Stimulated activated CD8-positive, alpha-beta memory T cell treated with anti-CD3 and anti-CD28 coated beads, Interleukin-12 subunit alpha, Interleukin-12 subunit beta, amount 100 ng/mL, for 24 hours (primary cell): ENCODE data around the gene KCNK16.

Experiments used
- DNase-seq: peaks from one replicate; pipeline ENCODE4 v3.0.0-alpha.2; 2020; ENCODE audit errors: extremely low read depth

Gene KCNK16

DNA sequence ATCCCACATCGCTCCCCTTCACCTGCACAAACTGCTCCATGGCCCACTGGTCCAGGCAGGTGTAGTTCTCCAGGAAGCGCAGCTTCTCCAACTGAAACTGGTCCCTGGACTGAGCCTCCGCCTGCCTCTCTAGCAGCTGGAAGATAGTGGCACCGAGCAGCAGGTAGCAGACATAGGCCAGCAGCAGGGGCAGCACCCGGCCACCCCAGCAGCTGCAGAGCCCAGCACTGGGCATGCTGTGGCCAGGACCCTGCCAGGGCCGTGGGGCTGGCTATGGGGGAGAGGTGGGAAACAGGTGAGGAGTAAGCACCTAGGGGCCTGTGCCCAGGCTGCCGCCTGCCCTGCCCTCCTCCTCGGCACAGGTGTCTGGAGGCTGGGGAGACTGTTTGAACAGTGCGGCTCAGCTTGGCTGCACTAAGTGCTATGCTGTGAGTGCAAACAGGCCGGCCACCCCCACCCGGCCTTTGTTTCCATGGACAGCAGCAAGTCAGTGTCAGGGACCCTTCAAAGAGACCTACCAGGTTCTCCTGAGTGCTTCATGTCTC is at the start of gene KCNK16:
Gene KCNK16, minus strand, starts transcription at position 397 of the 545 bp plus-strand sequence. Its CDS starts 162 bp downstream, at position 235.
- DNase-seq = no peak

DNA sequence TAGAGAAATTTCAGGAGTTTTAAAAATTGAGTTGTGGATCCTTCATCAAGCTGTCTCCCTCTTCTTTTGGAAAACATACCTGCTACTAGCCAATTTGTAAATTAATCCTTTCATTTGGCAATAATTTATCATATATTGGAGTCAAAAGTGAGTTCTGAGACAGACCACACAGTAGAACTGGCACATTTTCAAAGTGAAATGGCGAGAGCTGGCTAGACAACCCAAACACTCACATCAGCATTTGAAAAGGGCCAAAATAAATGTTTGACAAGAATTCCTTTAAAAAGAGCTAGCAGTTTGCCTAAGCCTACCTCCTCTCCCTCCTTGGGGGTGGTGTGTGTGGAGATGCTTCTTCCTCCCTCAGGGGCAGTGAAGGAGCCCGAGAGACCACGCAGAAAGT is 47.9 kb upstream of the KCNK16 start:
- DNase-seq = no peak

DNA sequence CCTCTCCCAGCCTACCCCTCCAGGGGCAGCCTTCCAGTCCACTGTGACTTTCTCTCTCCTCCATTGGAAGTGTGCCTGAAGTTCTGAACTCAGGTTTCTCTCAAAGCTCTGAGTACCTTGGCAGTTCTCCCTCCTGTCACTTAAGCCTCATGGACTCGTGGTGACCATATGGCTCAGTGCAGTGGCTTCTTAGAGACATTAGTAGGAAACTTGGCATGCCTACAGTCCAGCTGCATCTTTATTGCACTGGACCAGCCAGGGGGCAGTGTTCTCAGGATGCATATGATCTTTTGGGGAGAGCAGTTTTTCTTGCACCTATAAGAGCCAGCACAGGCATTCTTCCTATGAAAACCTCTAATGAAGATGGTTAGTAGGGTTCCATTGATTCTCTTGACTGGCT is 47.5 kb upstream of the KCNK16 start:
- no peak for DNase-seq

DNA sequence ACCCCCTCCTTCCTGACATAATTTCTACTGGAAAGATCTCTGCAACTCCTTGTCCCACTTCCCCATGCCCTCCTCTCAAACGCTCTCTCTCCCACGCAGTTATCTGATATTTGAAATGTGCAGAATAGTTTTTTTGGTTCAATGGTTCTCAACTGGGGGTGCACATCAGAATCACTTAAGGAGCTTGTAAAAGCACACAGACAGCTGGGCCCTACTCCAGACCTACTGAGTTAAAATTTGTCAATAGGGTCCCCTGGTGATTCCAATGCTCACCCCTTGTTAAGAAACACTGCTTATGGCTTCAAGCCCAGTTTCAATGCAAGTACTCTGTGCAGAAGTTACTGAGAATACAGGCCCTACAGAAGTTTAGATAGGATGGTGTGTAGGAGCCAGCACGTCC is 45.2 kb upstream of the KCNK16 start:
- DNase-seq = no peak

DNA sequence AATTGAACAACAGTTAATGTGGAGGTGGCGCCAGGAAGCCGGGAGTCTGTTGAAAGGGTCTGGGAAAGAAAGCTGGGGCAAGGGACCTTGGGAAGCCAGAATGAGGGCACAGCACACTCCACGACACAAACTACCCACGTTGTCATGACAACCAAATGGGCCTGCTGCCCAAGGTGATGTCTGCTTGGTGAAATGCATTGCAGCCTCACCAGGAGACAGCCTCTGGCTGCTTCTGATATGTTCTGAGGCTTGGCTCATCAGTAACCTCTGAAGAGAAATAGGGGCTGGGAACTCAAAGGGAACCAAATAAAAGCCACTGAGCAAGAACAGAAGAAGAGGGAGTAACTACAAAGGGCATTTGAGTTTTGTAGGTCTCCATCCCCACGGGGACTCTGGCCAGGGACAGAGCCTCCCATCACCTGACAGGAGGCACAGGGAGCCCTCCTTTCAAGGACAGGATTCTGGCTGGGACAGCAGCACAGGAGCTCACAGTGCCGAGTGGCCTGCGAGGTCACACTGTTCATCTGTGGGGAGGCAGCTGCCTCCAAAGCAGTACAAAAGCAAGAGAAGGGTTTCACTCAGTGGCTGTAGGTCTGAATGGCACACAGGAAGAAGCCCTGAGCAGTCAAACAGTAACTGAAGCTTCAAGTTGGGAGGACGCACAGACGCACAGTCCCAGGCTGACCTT is 44.6 kb upstream of the KCNK16 start:
- DNase-seq = no peak

DNA sequence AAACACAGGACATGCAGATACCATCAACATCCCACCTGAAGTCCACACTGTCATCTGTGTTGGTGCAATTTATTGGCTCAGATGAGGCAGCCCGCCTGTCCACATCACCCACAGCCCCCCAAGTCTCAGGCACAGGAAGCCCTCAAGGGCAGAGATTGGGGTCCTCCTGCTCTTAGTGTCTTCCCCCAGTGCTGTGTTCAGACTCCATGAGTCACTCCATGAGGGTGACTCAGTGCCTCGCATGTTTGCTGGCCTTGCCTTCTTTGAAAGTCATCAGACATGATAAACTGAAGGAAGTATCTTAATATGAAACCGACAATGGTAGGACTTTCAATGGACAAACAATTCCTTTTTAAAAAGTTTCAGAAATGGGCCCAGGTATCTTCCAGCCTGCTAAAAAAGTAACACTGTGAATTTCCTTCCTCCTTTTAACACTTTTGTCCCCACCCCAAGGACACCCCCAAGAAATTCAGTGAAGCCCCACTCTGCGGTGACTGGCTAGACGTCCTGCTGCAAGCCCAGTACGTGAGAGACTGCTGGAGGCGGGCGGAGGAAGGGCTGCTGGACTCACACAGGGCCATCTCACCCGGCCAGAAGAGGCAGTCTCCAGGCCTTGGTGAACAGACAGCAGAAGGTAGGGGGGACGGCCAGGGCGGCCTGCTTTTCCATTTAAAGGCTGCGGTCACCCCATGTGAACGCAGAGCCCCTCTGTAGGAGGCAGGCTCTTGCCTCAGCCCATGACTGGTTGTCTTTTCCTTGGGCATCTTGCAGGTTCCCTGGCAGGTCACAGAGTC is 43.0 kb upstream of the KCNK16 start:
- no peak for DNase-seq

DNA sequence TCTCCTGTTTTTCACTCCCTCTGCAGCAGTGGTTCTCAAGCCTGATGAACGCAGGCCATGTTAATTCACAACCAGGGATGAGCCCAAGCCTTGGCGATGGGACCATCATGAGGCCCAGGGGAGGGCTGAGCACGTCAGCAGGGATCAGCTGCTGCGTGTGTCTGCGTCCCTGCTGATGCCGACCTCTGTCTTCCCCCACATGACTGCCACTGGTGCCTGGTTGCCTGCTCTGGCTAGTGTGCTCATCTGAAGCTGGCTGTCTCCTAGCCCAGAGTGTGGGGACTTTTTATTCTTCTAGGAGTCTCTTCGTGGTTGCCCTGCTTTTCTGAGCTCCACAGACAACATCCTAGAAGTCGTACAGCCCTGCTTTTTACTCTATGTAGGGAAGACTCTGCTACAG is 40.8 kb upstream of the KCNK16 start:
- DNase-seq = no peak

DNA sequence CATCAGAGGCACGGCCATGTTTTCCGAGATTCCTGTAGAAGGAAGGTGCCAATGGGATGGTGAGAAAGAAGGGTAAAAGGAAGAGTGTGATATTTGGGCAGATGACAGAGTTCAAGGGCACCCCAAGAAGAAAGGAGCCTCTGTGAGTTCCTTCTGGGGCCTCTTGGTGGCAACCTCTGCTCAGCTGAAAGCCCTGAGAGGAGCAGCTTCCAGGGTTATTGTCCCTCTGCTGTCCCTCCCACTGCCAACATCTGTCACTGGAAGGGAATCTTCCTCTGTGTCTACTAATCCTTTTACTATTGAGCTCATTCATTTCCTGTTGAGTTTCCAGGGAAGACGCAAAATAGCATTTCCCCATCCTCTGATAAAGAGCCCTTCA is 40.0 kb upstream of the KCNK16 start:
- DNase-seq = no peak

DNA sequence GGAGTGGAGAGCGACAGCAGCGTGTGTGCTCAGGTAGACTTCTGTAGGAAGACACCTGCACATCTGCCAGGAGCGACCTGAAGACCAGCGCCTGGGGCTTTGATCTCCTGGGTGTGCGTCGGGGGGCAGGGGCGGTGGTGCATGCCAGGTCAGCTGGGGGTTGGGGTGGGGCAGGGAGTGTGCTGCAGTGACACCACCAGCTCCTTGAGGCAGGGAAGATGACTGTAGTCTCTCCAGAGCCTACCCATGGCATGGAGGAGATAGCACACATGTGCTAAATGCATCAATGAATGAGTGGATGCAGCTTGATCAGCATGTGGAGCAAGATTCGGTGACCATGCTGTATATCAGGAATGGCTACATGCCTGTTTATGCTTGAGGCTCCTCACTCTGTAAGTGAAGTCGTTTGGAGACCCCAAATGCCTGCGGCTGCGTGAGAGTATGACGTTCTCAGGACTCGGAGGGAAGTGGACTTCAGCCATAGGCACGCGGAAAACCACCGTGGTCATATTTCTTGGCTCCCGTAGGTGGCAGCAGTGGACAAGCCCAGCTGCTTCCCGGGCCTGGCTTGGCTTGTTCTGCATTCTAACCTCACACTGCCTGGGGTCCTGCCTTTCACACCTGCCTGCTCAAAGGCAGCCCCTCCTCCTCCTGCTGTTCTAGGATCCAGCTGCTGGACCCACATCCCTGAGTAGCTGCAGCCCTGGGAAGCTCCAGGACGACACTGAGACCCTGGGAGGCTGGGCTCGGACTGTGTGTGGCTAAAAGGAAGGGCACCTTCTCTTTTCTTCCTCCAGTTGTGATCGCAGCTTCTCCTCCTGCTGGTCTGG is 39.4 kb upstream of the KCNK16 start:
- no peak for DNase-seq

DNA sequence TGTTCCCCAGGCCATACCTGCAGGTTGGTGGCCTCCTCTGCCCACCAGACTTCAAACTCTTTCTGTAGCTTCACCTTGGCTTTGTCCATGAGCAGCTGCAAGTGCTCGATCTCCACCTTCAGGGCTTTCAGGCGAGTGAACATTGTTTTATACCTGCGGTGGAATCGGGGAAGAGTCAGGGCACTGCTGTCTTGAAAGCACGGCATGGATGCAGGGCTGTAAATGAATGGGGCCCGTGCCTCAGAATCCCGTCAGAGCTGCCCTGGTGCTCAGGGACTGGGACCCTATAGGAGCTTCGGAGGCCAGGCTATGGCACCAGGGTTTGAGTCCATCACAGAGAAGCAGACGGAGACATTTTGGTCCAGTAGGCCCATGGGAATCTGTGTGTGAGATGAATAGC is 37.9 kb upstream of the KCNK16 start:
- DNase-seq = no peak

DNA sequence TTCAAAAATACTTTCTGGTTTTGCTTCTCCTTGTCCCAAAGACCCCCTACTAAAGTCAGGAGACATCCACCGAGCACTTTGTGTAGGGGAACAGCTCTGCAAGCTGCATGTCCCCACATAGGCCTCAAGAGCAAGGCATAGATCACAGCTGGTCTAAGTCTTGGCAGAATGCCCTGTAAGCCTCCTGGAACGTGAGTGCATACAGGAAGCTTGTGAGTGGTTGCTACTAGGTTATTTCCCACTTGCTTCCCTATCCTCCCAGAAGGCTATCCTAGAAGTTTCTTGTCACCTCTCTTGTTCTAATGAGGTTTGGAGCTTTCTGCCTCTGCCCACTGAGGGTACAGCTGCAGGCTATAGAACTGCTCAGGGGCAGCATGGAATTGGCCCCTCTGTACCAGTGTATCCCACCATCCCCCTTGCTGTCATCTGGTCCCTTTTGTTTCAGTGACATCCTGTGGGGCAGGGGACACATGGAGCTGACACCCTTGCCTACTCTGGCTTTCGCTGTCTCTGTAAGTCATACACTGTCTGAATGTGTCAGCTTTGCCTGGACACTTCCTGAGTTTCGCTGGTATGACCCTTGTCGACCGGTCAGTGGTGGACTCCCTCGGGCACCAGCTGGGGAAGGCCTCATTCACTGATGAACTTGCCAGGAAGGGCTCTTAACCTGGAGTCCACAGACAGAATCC is 35.6 kb upstream of the KCNK16 start:
- no peak for DNase-seq

DNA sequence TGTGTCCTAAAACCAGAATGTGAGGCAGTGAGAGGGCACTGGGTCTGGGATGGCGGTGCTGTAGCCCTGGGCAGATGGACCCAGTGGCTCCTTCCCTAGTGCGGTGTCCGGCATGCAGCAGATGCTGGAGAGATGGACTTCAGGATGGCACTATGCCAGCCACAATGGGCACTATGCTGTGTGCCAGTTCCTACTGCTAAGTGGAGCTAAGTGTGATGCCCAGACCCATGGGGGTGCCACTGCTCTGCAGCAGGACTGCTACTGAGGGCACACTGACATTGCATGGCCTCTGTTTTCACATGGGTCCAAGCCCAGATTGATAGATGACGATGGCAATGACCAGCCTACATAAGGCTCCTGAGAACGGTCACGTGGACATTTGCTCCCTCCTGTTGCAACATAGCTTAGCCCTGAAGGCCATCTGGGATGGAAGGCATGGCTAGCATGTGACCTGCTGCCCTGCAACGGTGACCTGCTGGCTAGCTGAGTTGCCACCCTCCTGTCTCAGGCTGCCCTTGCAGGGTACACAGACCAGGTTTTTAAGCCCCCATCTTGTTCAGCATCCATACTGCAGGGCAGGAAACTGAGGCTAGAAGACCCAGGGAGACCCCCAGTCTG is 31.3 kb upstream of the KCNK16 start:
- no peak for DNase-seq

DNA sequence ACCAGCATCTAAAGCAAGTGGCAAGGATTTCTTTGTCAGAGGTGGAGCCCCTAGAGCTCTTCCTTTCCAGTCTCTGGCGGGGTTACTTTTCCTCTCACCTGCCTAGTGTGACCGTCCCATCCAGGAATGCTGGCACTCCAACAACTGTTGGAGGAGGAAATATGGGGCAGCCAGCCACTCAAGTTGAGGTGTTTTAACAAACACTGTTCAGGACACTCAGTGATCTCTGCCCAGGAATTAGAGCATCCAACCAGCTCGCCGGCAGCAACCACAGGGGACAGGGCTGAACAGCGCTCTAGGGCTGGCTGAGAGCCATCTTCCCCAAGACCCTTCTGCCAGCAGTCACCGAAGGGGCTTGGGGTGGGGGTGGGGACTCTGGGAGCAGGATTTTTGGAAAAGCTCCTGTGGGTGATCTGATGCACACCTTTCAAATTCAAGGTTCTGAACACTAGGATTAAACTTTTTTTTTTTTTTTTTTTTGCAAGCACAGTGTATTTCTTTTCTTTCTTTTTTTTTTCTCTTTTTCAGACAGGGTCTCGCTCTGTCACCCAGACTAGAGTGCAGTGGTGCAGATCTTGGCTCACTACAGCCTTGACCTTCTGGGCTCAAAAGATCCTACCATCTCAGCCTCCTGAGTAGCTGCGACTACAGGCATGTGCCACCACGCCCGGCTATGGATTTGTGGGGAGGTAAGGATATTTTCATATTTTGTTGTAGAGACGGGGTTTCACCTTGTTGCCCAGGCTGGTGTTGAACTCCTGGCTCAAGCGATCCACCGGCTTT is 28.4 kb upstream of the KCNK16 start:
- DNase-seq = no peak

DNA sequence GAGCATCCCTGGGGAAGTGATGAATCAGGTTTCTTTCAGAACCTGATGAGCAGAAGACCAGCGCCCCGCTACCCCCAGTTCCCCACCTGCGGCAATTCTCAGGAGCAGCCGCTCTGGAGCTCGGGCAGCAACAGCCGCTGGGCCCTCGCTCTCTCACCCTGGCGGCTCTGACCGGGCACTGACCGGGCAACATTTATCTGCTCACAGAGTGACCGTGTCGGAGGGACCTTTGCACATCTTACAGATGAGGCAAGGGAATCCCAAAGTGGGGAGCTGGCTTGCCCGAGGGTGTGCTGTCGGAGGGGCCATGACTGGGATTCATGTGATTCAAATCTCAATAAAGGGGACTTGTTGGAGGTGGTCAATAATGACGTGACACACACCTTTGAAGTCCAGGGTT is 26.2 kb upstream of the KCNK16 start:
- no peak for DNase-seq

DNA sequence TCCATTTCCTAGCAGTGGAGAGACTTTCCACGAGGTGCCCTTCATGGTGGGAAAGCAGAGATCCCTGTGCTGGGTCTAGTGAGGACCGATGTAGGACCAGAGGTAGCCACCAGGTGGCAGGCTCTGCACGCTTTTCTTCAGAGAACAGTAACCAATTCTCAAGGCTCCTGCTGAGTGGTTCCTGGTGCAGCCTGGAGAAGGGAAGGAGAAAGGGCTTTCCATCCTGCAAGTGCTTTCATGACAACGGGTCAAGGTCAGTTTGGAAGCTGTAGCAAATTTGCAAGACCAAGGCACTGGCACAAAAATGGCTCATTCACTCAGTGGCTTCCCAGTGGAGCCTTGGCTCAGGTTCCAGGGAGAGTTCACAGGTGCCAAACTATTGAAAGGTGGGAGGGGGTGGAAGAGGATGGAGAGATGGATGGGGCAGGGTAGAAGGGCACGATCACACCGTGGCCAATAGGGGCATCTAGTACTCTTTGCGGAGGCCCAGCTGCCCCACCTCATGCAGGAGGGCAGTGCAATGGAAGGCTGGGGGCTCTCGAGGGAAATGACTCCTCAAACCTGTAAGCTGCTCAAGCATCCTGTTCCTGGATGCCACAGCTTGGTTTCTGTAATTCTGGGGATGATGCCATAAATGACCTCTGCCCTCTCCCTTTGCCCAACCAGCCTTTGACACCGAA is 25.5 kb upstream of the KCNK16 start:
- DNase-seq = no peak

DNA sequence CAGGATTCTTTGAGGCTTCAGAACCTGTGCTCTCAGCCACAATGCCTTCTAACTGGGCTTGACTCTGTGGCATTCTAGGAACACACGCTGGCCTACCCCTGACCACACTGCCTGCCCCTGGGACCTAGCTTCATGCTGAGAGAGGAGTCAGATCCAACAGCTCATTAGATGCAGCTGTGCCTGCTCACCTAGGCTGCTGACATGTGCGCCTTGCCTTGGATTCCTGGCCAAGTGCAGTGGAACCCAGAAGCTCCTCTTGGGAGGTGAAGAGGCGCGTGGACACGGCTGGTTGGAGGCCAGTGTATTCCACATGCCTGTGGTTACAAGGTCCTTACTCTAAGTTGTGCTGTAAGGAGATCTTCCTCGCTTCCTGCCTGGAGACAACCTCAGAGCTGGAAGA is 24.7 kb upstream of the KCNK16 start:
- DNase-seq = no peak

DNA sequence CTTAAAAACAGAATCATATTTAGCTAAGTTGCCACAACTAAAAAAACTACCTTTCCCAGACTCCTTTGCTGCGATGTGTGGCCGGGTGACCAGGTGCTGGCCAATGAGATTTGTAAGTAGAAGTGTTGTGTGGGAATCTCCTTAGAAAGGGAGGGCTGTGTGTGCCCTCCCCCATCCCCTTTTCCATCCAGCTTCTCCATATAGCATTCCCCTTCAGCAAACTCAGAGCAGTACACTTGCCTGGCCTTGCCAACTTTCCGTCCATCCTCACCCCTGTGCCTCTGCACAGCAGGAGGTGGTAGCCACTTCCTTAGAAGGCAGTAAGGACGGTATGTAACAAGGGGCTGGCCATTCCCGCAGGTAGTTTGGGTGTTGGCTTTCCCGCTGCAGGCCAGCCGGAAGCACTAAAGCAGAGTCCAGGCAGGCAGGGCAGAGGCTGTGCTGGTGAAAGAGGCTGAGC is 22.3 kb upstream of the KCNK16 start:
- no peak for DNase-seq

DNA sequence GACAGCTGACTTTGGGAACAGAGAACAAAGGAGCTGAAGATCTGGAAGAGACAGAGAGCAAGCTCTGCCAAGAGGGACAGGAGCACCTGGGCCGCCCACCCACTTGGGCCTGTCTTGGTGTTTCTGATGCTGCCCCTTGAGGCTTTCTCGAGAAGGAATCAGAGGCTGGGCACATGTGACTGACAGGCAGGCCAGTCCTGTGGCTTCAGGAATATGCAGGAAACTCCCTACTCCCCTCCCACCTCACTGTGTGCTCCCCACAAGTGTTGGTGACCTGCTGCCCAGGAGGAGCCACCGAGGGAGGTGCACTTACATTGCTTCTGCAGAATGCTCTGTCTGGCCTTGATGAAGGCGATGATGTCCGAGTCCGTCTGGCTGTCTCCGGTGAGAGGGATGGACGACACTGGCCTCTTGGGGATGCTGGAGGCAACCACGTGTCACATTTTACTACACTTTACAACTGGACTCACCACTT is 20.9 kb upstream of the KCNK16 start:
- DNase-seq = no peak

DNA sequence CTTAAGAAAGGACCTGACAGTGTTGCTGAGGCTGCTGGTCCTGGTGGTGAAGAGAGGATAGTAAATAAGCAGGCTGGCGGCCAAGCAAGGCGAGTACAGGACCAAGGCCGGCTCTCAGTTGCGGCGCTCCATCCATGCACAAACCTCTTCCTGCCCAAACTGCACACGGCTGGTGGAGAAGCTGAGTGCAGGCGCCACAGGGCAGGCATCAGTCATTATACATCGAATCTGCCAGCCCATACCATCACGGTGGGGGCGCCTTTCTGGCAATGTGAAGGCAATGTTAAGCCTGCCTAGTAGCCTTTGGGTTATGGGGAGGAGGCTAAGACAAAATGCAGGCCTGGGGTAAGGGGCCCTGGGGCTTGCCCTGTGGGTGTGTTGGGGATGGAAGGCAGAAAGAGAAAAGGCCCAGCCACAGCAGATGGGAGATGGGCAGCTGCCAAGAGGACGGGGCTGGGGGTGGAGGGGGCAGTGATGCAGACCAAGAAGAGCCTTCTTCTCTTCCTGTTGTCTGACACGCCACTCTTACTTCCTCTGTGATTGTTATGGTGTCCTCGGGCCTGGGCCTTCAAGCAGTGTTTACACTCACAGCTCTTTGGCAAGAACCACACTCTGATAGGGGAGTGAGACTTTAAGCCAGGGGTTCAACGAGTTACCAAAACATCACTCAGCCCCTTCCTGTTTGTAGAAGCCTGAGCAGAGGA is 20.3 kb upstream of the KCNK16 start:
- DNase-seq = no peak
